ENCODE measurements around the gene BCAT1. TPM values are rescaled to one million over a fixed set of nuclear protein-coding genes. Genes with fewer than 3 reads are reported as not detected.

The BCAT1 gene
- total RNA-seq, 1 experiment from 2014 or later: 0.74 TPM

DNA sequence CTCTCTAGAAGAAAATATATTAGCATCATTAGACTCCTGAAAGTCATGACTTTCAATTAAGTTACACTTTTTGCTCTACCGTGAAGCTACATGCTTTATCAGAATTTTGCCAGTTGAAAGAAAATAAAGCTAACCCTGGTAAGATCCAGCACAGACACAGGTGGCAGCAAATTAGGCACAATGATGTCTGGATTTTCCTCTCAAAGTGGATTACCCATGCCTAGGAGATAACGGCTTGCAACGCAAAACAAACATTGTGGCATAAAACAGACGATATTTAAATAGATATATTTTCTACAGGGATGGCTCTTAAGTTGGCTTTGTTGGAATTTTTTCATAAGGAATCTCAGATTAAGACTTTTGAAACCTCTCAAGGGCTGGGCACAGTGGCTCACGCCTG, 33.4 kb downstream of the BCAT1 start:
- H3K9me3 ChIP-seq (ENCODE audit: control insufficient read depth in 1 of 2, insufficient read depth in 1 of 2, low read depth in 1 of 2, low read length in 2 of 2): no peaks in the 10 kb centered on the region
- POLR2A ChIA-PET: no interaction called here
- H3K36me3 ChIP-seq (ENCODE audit: control insufficient read depth in 1 of 2, insufficient read depth in 2 of 2, low read length in 2 of 2): no peaks in the 10 kb centered on the region
- no TSS peak for BruUV-seq (replicated peaks)
- intact Hi-C loops (cut with micrococcal nuclease): no loop called here
- CTCF ChIA-PET: no interaction called here
- no peaks in the 10 kb centered on the region for H4K20me1 ChIP-seq (ENCODE audit: insufficient read depth)
- no peaks in the 10 kb centered on the region for H3K4me1 ChIP-seq (ENCODE audit: control insufficient read depth in 1 of 2, insufficient read depth in 2 of 2, low read length in 2 of 2)
- H3K4me2 ChIP-seq (ENCODE audit: low read length): no peak overlapping the region
- H3K9me2 ChIP-seq (ENCODE audit: insufficient read depth): no peaks in the 10 kb centered on the region
- H3K27ac ChIP-seq (ENCODE audit: low read depth, low read length): no peak overlapping the region
- H3K4me3 ChIP-seq (replicated peaks in 1 of 2; ENCODE audit: low read depth in 1 of 2, low read length in 2 of 2): no peak overlapping the region
- no peak overlapping the region for H3K9ac ChIP-seq (ENCODE audit: low read length)
- H3K27me3 ChIP-seq (ENCODE audit: insufficient read depth, low read length): no peaks in the 10 kb centered on the region
- no peak for DNase-seq (ENCODE audit: low read depth, low spot score)
- ATAC-seq: no peak
- no peak overlapping the region for H2AFZ ChIP-seq (ENCODE audit: low read depth, low read length, poor library complexity, severe bottlenecking)
- no peaks in the 10 kb centered on the region for H3K79me2 ChIP-seq (ENCODE audit: insufficient read depth, low read length)
- TF ChIP-seq, protein P1, sequence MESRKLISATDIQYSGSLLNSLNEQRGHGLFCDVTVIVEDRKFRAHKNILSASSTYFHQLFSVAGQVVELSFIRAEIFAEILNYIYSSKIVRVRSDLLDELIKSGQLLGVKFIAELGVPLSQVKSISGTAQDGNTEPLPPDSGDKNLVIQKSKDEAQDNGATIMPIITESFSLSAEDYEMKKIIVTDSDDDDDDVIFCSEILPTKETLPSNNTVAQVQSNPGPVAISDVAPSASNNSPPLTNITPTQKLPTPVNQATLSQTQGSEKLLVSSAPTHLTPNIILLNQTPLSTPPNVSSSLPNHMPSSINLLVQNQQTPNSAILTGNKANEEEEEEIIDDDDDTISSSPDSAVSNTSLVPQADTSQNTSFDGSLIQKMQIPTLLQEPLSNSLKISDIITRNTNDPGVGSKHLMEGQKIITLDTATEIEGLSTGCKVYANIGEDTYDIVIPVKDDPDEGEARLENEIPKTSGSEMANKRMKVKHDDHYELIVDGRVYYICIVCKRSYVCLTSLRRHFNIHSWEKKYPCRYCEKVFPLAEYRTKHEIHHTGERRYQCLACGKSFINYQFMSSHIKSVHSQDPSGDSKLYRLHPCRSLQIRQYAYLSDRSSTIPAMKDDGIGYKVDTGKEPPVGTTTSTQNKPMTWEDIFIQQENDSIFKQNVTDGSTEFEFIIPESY (IDR thresholded peaks at IDR 0.05; ENCODE audit: extremely low read depth, insufficient replicate concordance, low read length): no peak
- TF ChIP-seq ZNF274 (IDR thresholded peaks at IDR 0.05; ENCODE audit: low read depth, low read length) (no peak), CBX3 (IDR thresholded peaks at IDR 0.05; ENCODE audit: low read depth) (no peak), POLR2AphosphoS5 (IDR thresholded peaks at IDR 0.05; ENCODE audit: low read depth, low read length) (no peak), SIN3A (IDR thresholded peaks at IDR 0.05; ENCODE audit: low read depth) (no peak), CEBPB (IDR thresholded peaks at IDR 0.05; ENCODE audit: low read depth) (no peak)
- RAD21 ChIA-PET (ENCODE audit: low non-redundant PET in 1 of 2, low total read pairs in 2 of 2, uncharacterized antibody in 2 of 2, unreplicated experiment in 2 of 2): no interaction called here

DNA sequence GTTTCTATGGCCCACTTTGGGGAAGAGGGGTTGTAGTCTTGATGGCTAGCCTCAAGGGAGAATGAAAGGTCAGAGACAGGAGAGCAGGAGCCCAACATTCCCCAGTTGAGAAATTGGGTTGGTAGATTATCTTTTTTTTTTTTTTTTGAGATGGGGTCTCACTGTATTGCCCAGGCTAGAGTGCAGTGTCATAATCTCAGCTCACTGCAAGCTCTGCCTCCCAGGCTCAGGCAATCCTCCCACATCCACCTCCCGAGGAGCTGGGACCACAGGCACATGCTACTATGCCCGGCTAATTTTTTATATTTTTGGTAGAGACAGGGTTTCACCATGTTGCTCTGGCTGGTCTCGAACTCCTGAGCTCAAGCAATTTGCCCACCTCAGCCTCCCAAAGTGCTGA, 34.9 kb downstream of the BCAT1 start:
- Histone ChIP-seq H3K36me3 (ENCODE audit: control insufficient read depth in 1 of 2, insufficient read depth in 2 of 2, low read length in 2 of 2) (no peaks in the 10 kb centered on the region), H3K9me2 (ENCODE audit: insufficient read depth) (no peaks in the 10 kb centered on the region), H3K4me1 (ENCODE audit: control insufficient read depth in 1 of 2, insufficient read depth in 2 of 2, low read length in 2 of 2) (peaks cover 0 to 4% of the 10 kb centered on the region in 2 experiments; a peak in 1 of 4 replicates), H3K4me2 (ENCODE audit: low read length) (no peak overlapping the region), H2AFZ (ENCODE audit: low read depth, low read length, poor library complexity, severe bottlenecking) (no peak overlapping the region), H3K9ac (ENCODE audit: low read length) (no peak overlapping the region), H4K20me1 (ENCODE audit: insufficient read depth) (no peaks in the 10 kb centered on the region), H3K79me2 (ENCODE audit: insufficient read depth, low read length) (no peaks in the 10 kb centered on the region), H3K27ac (ENCODE audit: low read depth, low read length) (no peak overlapping the region), H3K27me3 (ENCODE audit: insufficient read depth, low read length) (no peaks in the 10 kb centered on the region), H3K4me3 (replicated peaks in 1 of 2; ENCODE audit: low read depth in 1 of 2, low read length in 2 of 2) (no peak overlapping the region), H3K9me3 (ENCODE audit: control insufficient read depth in 1 of 2, insufficient read depth in 1 of 2, low read depth in 1 of 2, low read length in 2 of 2) (no peaks in the 10 kb centered on the region)
- DNase-seq (ENCODE audit: low read depth, low spot score): no peak
- POLR2A ChIA-PET: no interaction called here
- intact Hi-C loops (cut with micrococcal nuclease): no loop called here
- RAD21 ChIA-PET (ENCODE audit: low non-redundant PET in 1 of 2, low total read pairs in 2 of 2, uncharacterized antibody in 2 of 2, unreplicated experiment in 2 of 2): no interaction called here
- no TSS peak for BruUV-seq (replicated peaks)
- CTCF ChIA-PET: no interaction called here
- no peak for ATAC-seq
- TF ChIP-seq SRF (IDR thresholded peaks at IDR 0.05; ENCODE audit: low read depth): no peak
- TF ChIP-seq, protein P2, sequence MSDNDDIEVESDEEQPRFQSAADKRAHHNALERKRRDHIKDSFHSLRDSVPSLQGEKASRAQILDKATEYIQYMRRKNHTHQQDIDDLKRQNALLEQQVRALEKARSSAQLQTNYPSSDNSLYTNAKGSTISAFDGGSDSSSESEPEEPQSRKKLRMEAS (IDR thresholded peaks at IDR 0.05): no peak
- TF ChIP-seq SP1 (IDR thresholded peaks at IDR 0.05; ENCODE audit: low read depth): no peak
- TF ChIP-seq CBX3 (IDR thresholded peaks at IDR 0.05; ENCODE audit: low read depth): no peak
- TF ChIP-seq, protein P1 (IDR thresholded peaks at IDR 0.05; ENCODE audit: extremely low read depth, insufficient replicate concordance, low read length): no peak
- no peak for TF ChIP-seq POLR2A (IDR thresholded peaks at IDR 0.05; ENCODE audit: borderline replicate concordance, extremely low read depth, insufficient read depth, insufficient read length)
- TF ChIP-seq, protein P3, sequence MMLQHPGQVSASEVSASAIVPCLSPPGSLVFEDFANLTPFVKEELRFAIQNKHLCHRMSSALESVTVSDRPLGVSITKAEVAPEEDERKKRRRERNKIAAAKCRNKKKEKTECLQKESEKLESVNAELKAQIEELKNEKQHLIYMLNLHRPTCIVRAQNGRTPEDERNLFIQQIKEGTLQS (IDR thresholded peaks at IDR 0.05): no peak
- no peak for TF ChIP-seq POLR2AphosphoS5 (IDR thresholded peaks at IDR 0.05; ENCODE audit: low read depth, low read length)
- no peak for TF ChIP-seq EZH2 (IDR thresholded peaks at IDR 0.05)
- no peak for TF ChIP-seq JUND (IDR thresholded peaks at IDR 0.05)
- TF ChIP-seq, protein P4, sequence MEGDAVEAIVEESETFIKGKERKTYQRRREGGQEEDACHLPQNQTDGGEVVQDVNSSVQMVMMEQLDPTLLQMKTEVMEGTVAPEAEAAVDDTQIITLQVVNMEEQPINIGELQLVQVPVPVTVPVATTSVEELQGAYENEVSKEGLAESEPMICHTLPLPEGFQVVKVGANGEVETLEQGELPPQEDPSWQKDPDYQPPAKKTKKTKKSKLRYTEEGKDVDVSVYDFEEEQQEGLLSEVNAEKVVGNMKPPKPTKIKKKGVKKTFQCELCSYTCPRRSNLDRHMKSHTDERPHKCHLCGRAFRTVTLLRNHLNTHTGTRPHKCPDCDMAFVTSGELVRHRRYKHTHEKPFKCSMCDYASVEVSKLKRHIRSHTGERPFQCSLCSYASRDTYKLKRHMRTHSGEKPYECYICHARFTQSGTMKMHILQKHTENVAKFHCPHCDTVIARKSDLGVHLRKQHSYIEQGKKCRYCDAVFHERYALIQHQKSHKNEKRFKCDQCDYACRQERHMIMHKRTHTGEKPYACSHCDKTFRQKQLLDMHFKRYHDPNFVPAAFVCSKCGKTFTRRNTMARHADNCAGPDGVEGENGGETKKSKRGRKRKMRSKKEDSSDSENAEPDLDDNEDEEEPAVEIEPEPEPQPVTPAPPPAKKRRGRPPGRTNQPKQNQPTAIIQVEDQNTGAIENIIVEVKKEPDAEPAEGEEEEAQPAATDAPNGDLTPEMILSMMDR (IDR thresholded peaks at IDR 0.05 in 2 of 3, conservative IDR thresholded peaks at IDR 0.05 in 1 of 3; ENCODE audit: borderline replicate concordance in 1 of 3, insufficient read depth in 1 of 3, low read depth in 2 of 3, low read length in 2 of 3): no peak
- no peak for TF ChIP-seq EGR1 (IDR thresholded peaks at IDR 0.05; ENCODE audit: low read depth)
- TF ChIP-seq EZH2phosphoT487 (IDR thresholded peaks at IDR 0.05; ENCODE audit: borderline replicate concordance): no peak

Measured in HCT116 (cell line).